HG02840 (cell line): ENCODE data around the gene EP300.

Source experiments
- ATAC-seq: cut with Tn5 transposase; IDR thresholded peaks from one replicate; pipeline ENCODE4 v1.9.1; 2021; ENCODE audit warnings: mild to moderate bottlenecking, moderate library complexity, moderate number of reproducible peaks; ENCODE audit not compliant: unreplicated experiment, low FRiP score

The EP300 gene

GRCh38 chr22:41203118-41203517 lies 110.7 kb downstream of the EP300 start:
- ATAC-seq, result no peak

GRCh38 chr22:41204066-41204465 lies 111.7 kb downstream of the EP300 start:
- ATAC-seq, result no peak

- ATAC-seq, result peak; percentile 96
Observed at GRCh38 chr22:41204992-41205900, 112.9 kb downstream of the EP300 start, which contains the start of gene L3MBTL2. TSS of gene L3MBTL2 (plus strand) at chr22:41205312. CDS start at chr22:41205363, 51 bp downstream.

GRCh38 chr22:41206719-41207118 lies 114.3 kb downstream of the EP300 start:
- ATAC-seq, result no peak

GRCh38 chr22:41215409-41215808 lies 123.0 kb downstream of the EP300 start:
- no peak for ATAC-seq

- no peak for ATAC-seq
Observed at GRCh38 chr22:41215926-41216325, 123.5 kb downstream of the EP300 start.

GRCh38 chr22:41216984-41217383 lies 124.6 kb downstream of the EP300 start:
- no peak for ATAC-seq

GRCh38 chr22:41217553-41218157 lies 125.3 kb downstream of the EP300 start:
- ATAC-seq, result peak; percentile 52

- ATAC-seq, result no peak
Observed at GRCh38 chr22:41222846-41223507, 130.6 kb downstream of the EP300 start.

- no peak for ATAC-seq
Observed at GRCh38 chr22:41223535-41223934, 131.1 kb downstream of the EP300 start.

- ATAC-seq, result no peak
Observed at GRCh38 chr22:41226723-41227655, 134.6 kb downstream of the EP300 start.

- no peak for ATAC-seq
Observed at GRCh38 chr22:41229215-41229614, 136.8 kb downstream of the EP300 start.
